Vagina (tissue), 2 donors: ENCODE data around the gene RGS14.

Experiments
- CTCF ChIP-seq, 3 experiments: fragments of 450-650 bp in 2 of 3; fragments of 200-600 bp in 1 of 3; sonication (generic) in 1 of 3; IDR thresholded peaks; one replicate each; pipeline ENCODE4 v1.5.1; 2017 to 2019; ENCODE audit warnings: antibody characterized with exemption in 3 of 3, mild to moderate bottlenecking in 2 of 3, moderate library complexity in 2 of 3
- POLR2A ChIP-seq, 2 donors: fragments of 450-650 bp; IDR thresholded peaks; one replicate each; pipeline ENCODE4 v1.6.1; 2017; ENCODE audit warnings: antibody characterized with exemption in 2 of 2, mild to moderate bottlenecking in 2 of 2, moderate library complexity in 2 of 2
- POLR2AphosphoS5 ChIP-seq, 2 donors: sonication (generic); formaldehyde crosslinking; IDR thresholded peaks; one replicate each; pipeline ENCODE4 v1.9.0; 2017; ENCODE audit warnings: antibody characterized with exemption in 2 of 2, mild to moderate bottlenecking in 2 of 2, low read depth in 1 of 2; ENCODE audit not compliant: insufficient read depth in 1 of 2

GRCh38 chr5:177310757-177311391 is 46.9 kb upstream of the RGS14 start:
- TF ChIP-seq CTCF (IDR thresholded peaks at IDR 0.05) (no peak), POLR2A (IDR thresholded peaks at IDR 0.05) (no peak), POLR2AphosphoS5 (IDR thresholded peaks at IDR 0.05; ENCODE audit: insufficient read depth in 1 of 2, low read depth in 1 of 2) (no peak)
